ENCODE measurements around the gene UQCC5. TPM values are rescaled to one million over a fixed set of nuclear protein-coding genes. Genes with fewer than 3 reads are reported as not detected.

Gene UQCC5
- total RNA-seq, 2 experiments from 2014 or later: 12.3 to 13.1 TPM

- H3K9me3 Mint-ChIP-seq: no peaks in the 10 kb centered on the region
- H3K4me3 Mint-ChIP-seq: no peak within 1 kb of the TSS
- intact Hi-C loops (cut with micrococcal nuclease): no loop called here
- no peaks in the 10 kb centered on the region for H3K27me3 Mint-ChIP-seq (ENCODE audit: low read depth)
- no peaks in the 10 kb centered on the region for H3K4me1 Mint-ChIP-seq (ENCODE audit: low read depth)
- CTCF ChIA-PET: no interaction called here
- peaks cover 6% of the 10 kb centered on the region for H3K36me3 Mint-ChIP-seq (ENCODE audit: low read depth)
- DNase-seq: no peak
- H3K27ac Mint-ChIP-seq: no peak within 1 kb of the TSS
Observed at GRCh38 chr3:52494886-52495495, 41.4 kb upstream of the UQCC5 start, which contains the start of gene STAB1. Gene STAB1, plus strand, starts transcription at chr3:52495338. Its CDS starts 76 bp downstream, at chr3:52495414.

GRCh38 chr3:52495777-52496602 is 40.4 kb upstream of the UQCC5 start:
- Mint-ChIP-seq H3K4me1 (ENCODE audit: low read depth) (no peaks in the 10 kb centered on the region), H3K9me3 (no peaks in the 10 kb centered on the region), H3K36me3 (ENCODE audit: low read depth) (peaks cover 4% of the 10 kb centered on the region), H3K27ac (no peak overlapping the region), H3K27me3 (ENCODE audit: low read depth) (no peaks in the 10 kb centered on the region), H3K4me3 (no peak overlapping the region)
- no peak for DNase-seq
- CTCF ChIA-PET: no interaction called here
- intact Hi-C loops (cut with micrococcal nuclease): no loop called here

DNA sequence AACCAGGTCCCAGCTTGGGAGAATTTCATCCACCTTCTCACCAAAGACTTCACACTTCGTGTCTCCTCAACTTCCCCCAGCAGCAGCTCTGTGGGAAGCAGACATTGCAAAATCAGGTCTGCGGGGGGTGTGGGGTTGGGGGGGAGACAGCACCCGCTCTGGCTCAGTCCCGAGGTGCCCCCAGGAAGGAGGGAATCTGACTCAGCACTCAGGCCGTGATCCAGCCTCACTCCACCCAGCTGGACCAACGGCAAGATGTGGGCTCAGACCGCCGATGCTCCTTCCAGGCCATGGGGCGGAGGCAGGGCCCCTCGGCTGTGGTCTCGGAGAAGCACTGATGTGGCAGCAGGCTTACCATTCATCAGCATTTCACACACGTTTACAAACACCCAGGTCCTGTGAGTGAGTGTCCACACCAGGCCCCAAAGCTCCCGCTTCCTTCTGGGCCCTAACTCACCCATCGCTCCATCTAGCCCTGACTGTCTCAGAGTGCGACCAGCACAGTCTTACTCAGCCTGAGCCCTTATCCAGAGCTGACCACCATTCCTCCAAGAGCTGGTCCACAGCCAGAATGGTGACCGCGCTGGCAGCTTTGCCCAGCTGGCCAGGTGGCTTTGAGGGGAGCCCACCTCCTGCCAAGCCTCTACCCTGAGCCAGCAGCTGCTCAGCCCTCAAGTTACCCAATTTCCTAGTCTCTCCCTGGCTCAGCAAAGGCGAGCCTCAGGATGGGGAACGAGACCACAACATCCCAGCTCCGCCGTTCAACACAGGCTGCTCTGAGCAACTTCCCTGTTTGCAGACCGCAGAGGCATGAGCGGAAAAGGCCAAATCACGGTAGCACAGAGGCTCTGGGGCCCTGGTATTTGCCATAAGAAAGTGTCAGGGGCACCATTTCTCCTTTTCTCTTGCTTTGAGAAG is 38.0 kb upstream of the UQCC5 start:
- H3K27me3 Mint-ChIP-seq (ENCODE audit: low read depth): no peaks in the 10 kb centered on the region
- CTCF ChIA-PET: no interaction called here
- DNase-seq: no peak
- H3K4me3 Mint-ChIP-seq: no peak overlapping the region
- H3K36me3 Mint-ChIP-seq (ENCODE audit: low read depth): no peaks in the 10 kb centered on the region
- H3K27ac Mint-ChIP-seq: no peak overlapping the region
- H3K4me1 Mint-ChIP-seq (ENCODE audit: low read depth): no peaks in the 10 kb centered on the region
- intact Hi-C loops (cut with micrococcal nuclease): no loop called here
- H3K9me3 Mint-ChIP-seq: no peaks in the 10 kb centered on the region

- no peaks in the 10 kb centered on the region for H3K27me3 Mint-ChIP-seq (ENCODE audit: low read depth)
- CTCF ChIA-PET: interaction anchor here (0.6 kb wide), 1 partner anchor 41 kb away, joined by 3 read pairs; no protein-coding TSS in a partner anchor
- no peaks in the 10 kb centered on the region for H3K36me3 Mint-ChIP-seq (ENCODE audit: low read depth)
- intact Hi-C loops (cut with micrococcal nuclease): no loop called here
- no peak overlapping the region for H3K27ac Mint-ChIP-seq
- no peak for DNase-seq
- no peak overlapping the region for H3K4me3 Mint-ChIP-seq
- H3K9me3 Mint-ChIP-seq: no peaks in the 10 kb centered on the region
- H3K4me1 Mint-ChIP-seq (ENCODE audit: low read depth): no peaks in the 10 kb centered on the region
Observed at GRCh38 chr3:52501046-52501445, 35.4 kb upstream of the UQCC5 start.

DNA sequence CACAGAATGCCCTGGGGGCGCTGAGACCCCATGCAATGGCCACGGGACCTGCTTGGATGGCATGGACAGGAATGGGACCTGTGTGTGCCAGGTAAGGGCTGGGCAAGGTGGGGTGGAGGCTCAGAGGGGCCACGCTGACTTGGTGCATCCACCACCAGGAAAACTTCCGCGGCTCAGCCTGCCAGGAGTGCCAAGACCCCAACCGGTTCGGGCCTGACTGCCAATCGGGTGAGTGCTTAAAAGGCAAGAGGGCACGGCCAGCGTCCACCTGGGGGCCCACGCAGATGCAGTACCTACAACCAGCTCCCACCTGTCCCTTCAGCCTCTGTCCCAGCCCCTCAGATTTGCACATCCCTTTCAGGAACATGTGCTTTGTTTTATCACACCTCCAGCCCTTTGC is 34.4 kb upstream of the UQCC5 start:
- no peak for DNase-seq
- Mint-ChIP-seq H3K36me3 (ENCODE audit: low read depth) (no peaks in the 10 kb centered on the region), H3K4me3 (no peak overlapping the region), H3K27ac (no peak overlapping the region), H3K4me1 (ENCODE audit: low read depth) (no peaks in the 10 kb centered on the region), H3K27me3 (ENCODE audit: low read depth) (no peaks in the 10 kb centered on the region), H3K9me3 (no peaks in the 10 kb centered on the region)
- intact Hi-C loops (cut with micrococcal nuclease): no loop called here
- CTCF ChIA-PET: no interaction called here

DNA sequence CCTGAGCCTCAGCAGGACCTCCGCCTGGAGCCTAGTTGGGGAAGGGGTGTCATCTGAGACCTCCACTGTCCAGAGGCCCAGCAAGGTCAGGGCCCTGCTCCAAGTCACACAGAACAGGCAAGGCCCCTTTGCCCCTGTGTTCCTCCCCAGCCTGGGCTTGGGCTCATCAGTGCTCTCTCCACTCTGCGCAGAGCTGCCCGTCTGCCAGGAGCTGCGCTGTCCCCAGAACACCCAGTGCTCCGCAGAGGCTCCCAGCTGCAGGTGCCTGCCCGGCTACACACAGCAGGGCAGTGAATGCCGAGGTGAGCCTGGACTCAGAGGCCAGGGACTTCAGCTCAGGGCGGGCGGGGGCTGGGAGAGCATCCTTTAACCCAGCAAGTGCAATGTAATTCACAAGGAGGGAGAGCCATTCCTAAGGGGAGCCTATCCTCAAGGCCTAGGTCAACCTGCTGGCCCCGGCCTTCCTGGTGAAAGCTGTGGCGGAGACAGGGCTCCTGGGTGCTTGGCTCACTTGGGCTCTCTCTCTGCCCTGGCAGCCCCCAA is 33.5 kb upstream of the UQCC5 start:
- Mint-ChIP-seq H3K4me1 (ENCODE audit: low read depth) (no peaks in the 10 kb centered on the region), H3K4me3 (no peak overlapping the region), H3K27ac (no peak overlapping the region), H3K36me3 (ENCODE audit: low read depth) (no peaks in the 10 kb centered on the region), H3K27me3 (ENCODE audit: low read depth) (no peaks in the 10 kb centered on the region), H3K9me3 (no peaks in the 10 kb centered on the region)
- CTCF ChIA-PET: no interaction called here
- no peak for DNase-seq
- intact Hi-C loops (cut with micrococcal nuclease): no loop called here

DNA sequence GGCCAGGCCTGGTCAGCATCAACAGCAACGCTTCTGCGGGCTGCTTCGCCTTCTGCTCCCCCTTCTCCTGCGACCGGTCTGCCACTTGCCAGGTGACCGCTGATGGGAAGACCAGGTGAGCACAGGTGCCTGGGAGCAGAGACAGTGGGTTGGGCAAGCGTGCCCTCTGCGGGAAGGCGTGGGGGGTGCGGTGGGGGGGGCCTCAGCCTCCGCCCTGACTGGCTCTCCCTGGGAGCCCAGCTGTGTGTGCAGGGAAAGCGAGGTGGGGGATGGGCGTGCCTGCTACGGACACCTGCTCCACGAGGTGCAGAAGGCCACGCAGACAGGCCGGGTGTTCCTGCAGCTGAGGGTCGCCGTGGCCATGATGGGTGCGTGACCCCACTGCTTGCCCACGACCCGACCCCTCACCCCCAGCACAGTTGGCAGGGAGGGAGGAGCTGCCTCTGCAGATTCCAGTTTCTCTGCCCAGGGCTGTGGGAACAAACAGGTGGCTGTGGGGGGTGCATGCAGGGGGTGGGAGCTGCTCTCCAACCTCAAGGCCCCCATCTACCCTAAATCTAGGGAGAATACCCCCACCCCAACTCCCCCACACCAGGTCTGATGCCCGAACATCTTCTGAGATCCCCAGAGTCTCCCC is 32.5 kb upstream of the UQCC5 start:
- CTCF ChIA-PET: no interaction called here
- DNase-seq: no peak
- no peaks in the 10 kb centered on the region for H3K4me1 Mint-ChIP-seq (ENCODE audit: low read depth)
- no peaks in the 10 kb centered on the region for H3K27me3 Mint-ChIP-seq (ENCODE audit: low read depth)
- no peaks in the 10 kb centered on the region for H3K9me3 Mint-ChIP-seq
- intact Hi-C loops (cut with micrococcal nuclease): no loop called here
- H3K27ac Mint-ChIP-seq: no peak overlapping the region
- H3K4me3 Mint-ChIP-seq: no peak overlapping the region
- no peaks in the 10 kb centered on the region for H3K36me3 Mint-ChIP-seq (ENCODE audit: low read depth)

DNA sequence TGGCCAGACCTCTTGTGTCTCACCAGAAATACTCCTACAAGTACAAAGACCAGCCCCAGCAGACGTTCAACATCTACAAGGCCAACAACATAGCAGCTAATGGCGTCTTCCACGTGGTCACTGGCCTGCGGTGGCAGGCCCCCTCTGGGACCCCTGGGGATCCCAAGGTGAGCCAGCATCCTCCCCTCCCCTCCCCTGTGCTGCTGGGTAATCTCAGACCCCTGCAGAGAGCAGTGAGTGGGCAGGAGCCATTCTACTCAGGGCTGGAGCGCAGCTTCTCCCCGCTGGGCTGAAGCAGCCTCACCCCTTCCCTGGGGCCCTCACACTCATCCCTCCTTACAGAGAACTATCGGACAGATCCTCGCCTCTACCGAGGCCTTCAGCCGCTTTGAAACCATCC is 31.4 kb upstream of the UQCC5 start:
- no peaks in the 10 kb centered on the region for H3K4me1 Mint-ChIP-seq (ENCODE audit: low read depth)
- no peaks in the 10 kb centered on the region for H3K9me3 Mint-ChIP-seq
- H3K4me3 Mint-ChIP-seq: no peak overlapping the region
- intact Hi-C loops (cut with micrococcal nuclease): no loop called here
- no peaks in the 10 kb centered on the region for H3K36me3 Mint-ChIP-seq (ENCODE audit: low read depth)
- H3K27ac Mint-ChIP-seq: no peak overlapping the region
- H3K27me3 Mint-ChIP-seq (ENCODE audit: low read depth): no peaks in the 10 kb centered on the region
- DNase-seq: no peak
- CTCF ChIA-PET: interaction anchor here (0.6 kb wide), 1 partner anchor 600 kb away, joined by 4 read pairs; no protein-coding TSS in a partner anchor

GRCh38 chr3:52506266-52506966 is 30.0 kb upstream of the UQCC5 start:
- intact Hi-C loops (cut with micrococcal nuclease): no loop called here
- no peak overlapping the region for H3K4me3 Mint-ChIP-seq
- H3K27me3 Mint-ChIP-seq (ENCODE audit: low read depth): no peaks in the 10 kb centered on the region
- no peaks in the 10 kb centered on the region for H3K36me3 Mint-ChIP-seq (ENCODE audit: low read depth)
- no peaks in the 10 kb centered on the region for H3K4me1 Mint-ChIP-seq (ENCODE audit: low read depth)
- CTCF ChIA-PET: interaction anchor here (0.6 kb wide), 1 partner anchor 46 kb away, joined by 4 read pairs; no protein-coding TSS in a partner anchor
- DNase-seq: no peak
- no peaks in the 10 kb centered on the region for H3K9me3 Mint-ChIP-seq
- H3K27ac Mint-ChIP-seq: no peak overlapping the region

GRCh38 chr3:52507359-52507758 is 29.0 kb upstream of the UQCC5 start:
- Mint-ChIP-seq H3K4me1 (ENCODE audit: low read depth) (no peaks in the 10 kb centered on the region), H3K9me3 (no peaks in the 10 kb centered on the region), H3K27me3 (ENCODE audit: low read depth) (no peaks in the 10 kb centered on the region), H3K36me3 (ENCODE audit: low read depth) (no peaks in the 10 kb centered on the region), H3K27ac (no peak overlapping the region), H3K4me3 (no peak overlapping the region)
- CTCF ChIA-PET: no interaction called here
- intact Hi-C loops (cut with micrococcal nuclease): no loop called here
- DNase-seq: no peak

- Mint-ChIP-seq H3K4me3 (no peak overlapping the region), H3K27ac (no peak overlapping the region), H3K9me3 (no peaks in the 10 kb centered on the region), H3K36me3 (ENCODE audit: low read depth) (no peaks in the 10 kb centered on the region), H3K27me3 (ENCODE audit: low read depth) (no peaks in the 10 kb centered on the region), H3K4me1 (ENCODE audit: low read depth) (no peaks in the 10 kb centered on the region)
- DNase-seq: no peak
- intact Hi-C loops (cut with micrococcal nuclease): no loop called here
- CTCF ChIA-PET: no interaction called here
Observed at GRCh38 chr3:52509753-52510328, 26.6 kb upstream of the UQCC5 start.

Data from activated naive CD4-positive, alpha-beta T cell treated with anti-CD3 and anti-CD28 coated beads for 36 hours (primary cell).